H1 (cell line): ENCODE results near the gene QPCT. TPM values are rescaled to one million over a fixed set of nuclear protein-coding genes. Genes with fewer than 3 reads are reported as not detected.

Source experiments
- CTCF ChIA-PET: fragments of 300-600 bp; sonication (Branson Sonifier 250); formaldehyde crosslinking; loops from one replicate; lab custom pipeline; 2021; ENCODE audit not compliant: partially characterized antibody; lab: Charles Lee
- POLR2A ChIA-PET: fragments of 300-600 bp; sonication (Branson Sonifier 250); formaldehyde crosslinking; loops from one replicate; lab custom pipeline; 2021; ENCODE audit warnings: inconsistent platforms; ENCODE audit not compliant: partially characterized antibody; lab: Charles Lee
- DNase-seq, 2 experiments: peaks; one replicate each; pipeline versions ENCODE4 v3.0.0 to v3.0.0-alpha.2; 2010 to 2022; ENCODE audit warnings: low spot score in 2 of 2, low read depth in 1 of 2, mixed read lengths in 1 of 2
- FAIRE-seq: peaks from 2 replicates; lab custom pipeline; 2011; peaks lifted over from hg19 to GRCh38; lab: Jason Lieb, UNC
- H2AFZ ChIP-seq: 2 replicates; pipeline ENCODE4 v1.8.1; 2012; ENCODE audit warnings: low read length, inconsistent platforms
- H2AK5ac ChIP-seq: 2 replicates; pipeline ENCODE4 v1.6.1; 2013; ENCODE audit warnings: low read depth, low read length
- H2BK120ac ChIP-seq: replicated peaks from 2 replicates; pipeline ENCODE3; 2013; ENCODE audit warnings: low read depth, low read length, inconsistent platforms
- H2BK12ac ChIP-seq: 2 replicates; pipeline ENCODE4 v1.6.1; 2013; ENCODE audit warnings: low read depth, low read length
- H2BK15ac ChIP-seq: 2 replicates; pipeline ENCODE4 v1.6.1; 2013; ENCODE audit warnings: low read length
- H2BK20ac ChIP-seq: 2 replicates; pipeline ENCODE4 v1.6.1; 2013; ENCODE audit warnings: low read length
- H2BK5ac ChIP-seq: 2 replicates; pipeline ENCODE4 v1.6.1; 2013; ENCODE audit warnings: low read depth, low read length
- H3K14ac ChIP-seq: 2 replicates; pipeline ENCODE4 v1.6.1; 2013; ENCODE audit warnings: inconsistent platforms; ENCODE audit not compliant: insufficient read length
- H3K18ac ChIP-seq: 2 replicates; pipeline ENCODE4 v1.6.1; 2013; ENCODE audit warnings: low read length; ENCODE audit errors: extremely low read depth
- H3K23ac ChIP-seq: 2 replicates; pipeline ENCODE4 v1.6.1; 2013; ENCODE audit warnings: inconsistent platforms; ENCODE audit not compliant: insufficient read length
- H3K23me2 ChIP-seq: 2 replicates; pipeline ENCODE4 v1.6.1; 2013; ENCODE audit warnings: low read depth, low read length
- H3K27ac ChIP-seq: 2 replicates; pipeline ENCODE4 v1.6.1; 2011; ENCODE audit warnings: low read depth, low read length, inconsistent platforms
- H3K27me3 ChIP-seq, 4 experiments: replicated peaks in 1 of 4; 1 replicate in 1 of 4; 2 replicates in 3 of 4; pipeline versions ENCODE4 v1.6.1 to v1.8.1; 2011 to 2013; ENCODE audit warnings: low read length in 3 of 4, mild to moderate bottlenecking in 3 of 4, inconsistent platforms in 2 of 4, mixed read lengths in 2 of 4, moderate library complexity in 1 of 4; ENCODE audit not compliant: control insufficient read depth in 3 of 4, insufficient read depth in 3 of 4; ENCODE audit errors: extremely low read depth in 1 of 4
- H3K36me3 ChIP-seq, 4 experiments: 2 replicates each; pipeline versions ENCODE4 v1.6.1 to v1.8.1; 2011 to 2013; ENCODE audit warnings: mild to moderate bottlenecking in 4 of 4, low read length in 3 of 4, moderate library complexity in 2 of 4, control low read depth in 1 of 4, inconsistent platforms in 1 of 4; ENCODE audit not compliant: insufficient read depth in 4 of 4, control insufficient read depth in 2 of 4
- H3K4ac ChIP-seq: replicated peaks from 2 replicates; pipeline ENCODE3; 2013; ENCODE audit warnings: low read length, low read depth, mixed read lengths, inconsistent platforms; ENCODE audit not compliant: insufficient read length
- H3K4me1 ChIP-seq, 4 experiments: replicated peaks in 1 of 4; 1 replicate in 1 of 4; 2 replicates in 3 of 4; pipeline versions ENCODE4 v1.6.1 to v1.8.1; 2011 to 2013; ENCODE audit warnings: low read length in 3 of 4, inconsistent platforms in 2 of 4, mixed read lengths in 1 of 4; ENCODE audit not compliant: insufficient read depth in 4 of 4, control insufficient read depth in 3 of 4
- H3K4me2 ChIP-seq, 2 experiments: 2 replicates each; pipeline versions ENCODE4 v1.6.1 to v1.8.1; 2011 to 2013; ENCODE audit warnings: low read depth in 2 of 2, low read length in 2 of 2, control low read depth in 1 of 2, inconsistent platforms in 1 of 2, mild to moderate bottlenecking in 1 of 2; ENCODE audit not compliant: insufficient read depth in 1 of 2
- H3K4me3 ChIP-seq, 4 experiments: fragments of 200-600, 300-600 bp in 1 of 4; sonication (generic), shearing (Covaris generic), sonication (Bioruptor Twin) in 1 of 4; 2 replicates each; pipeline versions ENCODE4 v1.5.1 to v1.8.1; 2011 to 2016; ENCODE audit warnings: low read length in 4 of 4, low read depth in 3 of 4, control low read depth in 2 of 4, inconsistent platforms in 2 of 4, mild to moderate bottlenecking in 2 of 4, mixed read lengths in 1 of 4, moderate library complexity in 1 of 4; ENCODE audit not compliant: insufficient read depth in 2 of 4; ENCODE audit errors: extremely low read depth in 1 of 4
- H3K56ac ChIP-seq: replicated peaks from 2 replicates; pipeline ENCODE3; 2013; ENCODE audit warnings: low read depth, mild to moderate bottlenecking, mixed read lengths, low read length, inconsistent platforms; ENCODE audit not compliant: insufficient read length
- H3K79me1 ChIP-seq: 2 replicates; pipeline ENCODE4 v1.6.1; 2013; ENCODE audit warnings: low read depth, low read length, control low read depth
- H3K79me2 ChIP-seq, 2 experiments: 2 replicates each; pipeline versions ENCODE4 v1.6.1 to v1.8.1; 2012 to 2013; ENCODE audit warnings: low read length in 2 of 2, mild to moderate bottlenecking in 2 of 2, inconsistent platforms in 1 of 2; ENCODE audit not compliant: insufficient read depth in 2 of 2, control insufficient read depth in 1 of 2
- H3K9ac ChIP-seq, 4 experiments: replicated peaks in 1 of 4; 1 replicate in 1 of 4; 2 replicates in 3 of 4; pipeline versions ENCODE4 v1.6.1 to v1.8.1; 2011 to 2013; ENCODE audit warnings: low read depth in 3 of 4, low read length in 3 of 4, control low read depth in 2 of 4, mild to moderate bottlenecking in 2 of 4, moderate library complexity in 2 of 4, inconsistent platforms in 1 of 4; ENCODE audit errors: extremely low read depth in 1 of 4
- H3K9me3 ChIP-seq, 2 experiments: 2 replicates each; pipeline versions ENCODE4 v1.6.1 to v1.8.1; 2012 to 2013; ENCODE audit warnings: mild to moderate bottlenecking in 2 of 2, moderate library complexity in 2 of 2, control low read depth in 1 of 2, inconsistent platforms in 1 of 2, low read depth in 1 of 2, low read length in 1 of 2, mixed read lengths in 1 of 2; ENCODE audit not compliant: insufficient read depth in 2 of 2
- H4K20me1 ChIP-seq, 2 experiments: replicated peaks in 1 of 2; 2 replicates each; pipeline versions ENCODE3 to v1.8.1; 2011 to 2013; ENCODE audit warnings: inconsistent platforms in 2 of 2, low read length in 2 of 2, mild to moderate bottlenecking in 1 of 2; ENCODE audit not compliant: insufficient read depth in 2 of 2, control insufficient read depth in 1 of 2
- H4K5ac ChIP-seq: 2 replicates; pipeline ENCODE4 v1.6.1; 2013; ENCODE audit warnings: low read length, low read depth, mixed read lengths, inconsistent platforms; ENCODE audit not compliant: insufficient read length
- H4K8ac ChIP-seq: 2 replicates; pipeline ENCODE4 v1.8.0; 2013; ENCODE audit warnings: mild to moderate bottlenecking, moderate library complexity, low read length, inconsistent platforms; ENCODE audit not compliant: insufficient read depth; ENCODE audit errors: extremely low read depth
- H4K91ac ChIP-seq: replicated peaks from 2 replicates; pipeline ENCODE3; 2013; ENCODE audit warnings: low read length, mixed read lengths, inconsistent platforms; ENCODE audit not compliant: insufficient read length
- BACH1 ChIP-seq: IDR thresholded peaks from 2 replicates; pipeline ENCODE4 v1.6.1; 2012; ENCODE audit warnings: low read length, improper control_type of control experiment
- BRCA1 ChIP-seq: IDR thresholded peaks from 2 replicates; pipeline ENCODE4 v1.6.1; 2012; ENCODE audit warnings: low read depth, low read length, improper control_type of control experiment
- CBX5 ChIP-seq: fragments of 300-800, 300-1000 bp; sonication (generic); IDR thresholded peaks from 2 replicates; pipeline ENCODE4 v1.7.1; 2016; ENCODE audit warnings: antibody characterized with exemption, low read length, low read depth
- CREB1 ChIP-seq: IDR thresholded peaks from 2 replicates; pipeline ENCODE4 v1.6.1; 2012; ENCODE audit warnings: inconsistent platforms
- HDAC2 ChIP-seq, 2 experiments: fragments of 300-600 bp in 1 of 2; sonication (generic) in 1 of 2; IDR thresholded peaks; 2 replicates each; pipeline ENCODE4 v1.6.1; 2011 to 2012; ENCODE audit warnings: low read depth in 2 of 2, low read length in 2 of 2, mild to moderate bottlenecking in 2 of 2, moderate library complexity in 2 of 2, borderline replicate concordance in 1 of 2, inconsistent platforms in 1 of 2
- POLR2A ChIP-seq, 2 experiments: IDR thresholded peaks; 1 replicate in 1 of 2; 2 replicates in 1 of 2; pipeline ENCODE4 v1.6.1; 2011; ENCODE audit warnings: low read depth in 2 of 2, low read length in 2 of 2, mild to moderate bottlenecking in 2 of 2; ENCODE audit errors: control extremely low read depth in 1 of 2
- RBBP5 ChIP-seq: IDR thresholded peaks from 2 replicates; pipeline ENCODE4 v1.7.1; 2012; ENCODE audit warnings: low read depth, mild to moderate bottlenecking, inconsistent platforms, low read length, moderate library complexity, borderline replicate concordance
- RNF2 ChIP-seq: fragments of 200-900, 300-1000 bp; sonication (generic); IDR thresholded peaks from 2 replicates; pipeline ENCODE4 v1.7.1; 2016; ENCODE audit warnings: borderline replicate concordance, low read depth, mild to moderate bottlenecking, antibody characterized with exemption, low read length; ENCODE audit not compliant: poor library complexity, severe bottlenecking; ENCODE audit errors: missing control alignments
- WGBS, 2 experiments: shearing (Covaris generic) in 1 of 2; methylation state at CpG; one replicate each; pipeline versions ENCODE4 v1.1.6 to v1.1.7; 2013 to 2015; ENCODE audit warnings: low lambda C conversion rate in 2 of 2, mixed read lengths in 2 of 2, inconsistent platforms in 1 of 2, low coverage in 1 of 2, missing lambda C conversion rate in 1 of 2; ENCODE audit not compliant: insufficient replicate concordance in 2 of 2, insufficient coverage in 1 of 2, insufficient read length in 1 of 2; ENCODE audit errors: extremely low coverage in 1 of 2, missing lambda C conversion rate in 1 of 2; 5-methylcytosine and 5-hydroxymethylcytosine counted together
- polyA plus RNA-seq, 7 experiments: library from polyadenylated mRNA; depleted of rRNA in 3 of 7; stranded (reverse) in 5 of 7; unstranded in 2 of 7; fragments of >200 nt in 5 of 7; fragments of 200-250 nt in 2 of 7; gene quantifications; 1 replicate in 5 of 7; 2 replicates in 1 of 7; 4 replicates in 1 of 7; pipeline versions ENCODE4 v1.2.1 to v1.2.3, GENCODE V29; 2011 to 2013; ENCODE audit warnings: missing spikeins in 2 of 7, mixed read lengths in 2 of 7
- total RNA-seq: library from RNA; stranded (reverse); fragmentation: NEBNext Ultra II Directional; extraction: Animal tissue kit (Norgen Biotek cat#: 25700); gene quantifications from 2 replicates; pipeline ENCODE4 v1.2.1, GENCODE V29; 2021
- TF ChIP-seq, protein P1 (sequence below): IDR thresholded peaks from 2 replicates; pipeline ENCODE4 v1.6.1; 2011; ENCODE audit warnings: low read length, improper control_type of control experiment
- TF ChIP-seq, protein P2 (sequence below), 3 experiments: IDR thresholded peaks; 1 replicate in 2 of 3; 2 replicates in 1 of 3; pipeline versions ENCODE4 v1.5.1 to v1.6.1; 2011; ENCODE audit warnings: low read length in 3 of 3, mild to moderate bottlenecking in 3 of 3, inconsistent platforms in 2 of 3, low read depth in 1 of 3, moderate library complexity in 1 of 3; ENCODE audit not compliant: insufficient read depth in 1 of 3; ENCODE audit errors: control extremely low read depth in 1 of 3

Gene QPCT
- total and polyA plus RNA-seq, 2 of the 8 experiments (the other 6 are each of a cell fraction or from before 2014, with no cell fraction given): 4.0 to 4.3 TPM

DNA sequence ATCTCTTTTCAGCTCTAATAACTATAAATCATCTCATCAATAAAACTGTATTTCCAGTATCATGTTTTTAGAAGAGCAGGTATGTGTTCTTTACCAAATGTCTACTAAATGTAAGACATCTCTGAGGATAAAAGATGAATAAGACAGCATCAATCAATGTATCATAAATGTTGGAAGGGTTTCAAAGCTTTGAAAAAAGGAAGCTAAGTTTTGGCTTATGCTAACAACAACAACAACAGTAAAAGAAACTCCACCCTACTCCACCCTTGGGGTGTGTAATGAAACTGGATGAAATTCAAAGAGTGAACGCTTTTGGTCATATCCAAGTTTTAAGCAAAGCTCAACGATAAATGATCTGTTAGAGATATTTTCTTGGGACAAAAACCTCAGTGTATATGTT is 36.9 kb upstream of the QPCT start:
- no peak overlapping the region for H3K9ac ChIP-seq
- H3K79me2 ChIP-seq: peaks cover 0 to 94% of the 10 kb centered on the region in 2 experiments; a peak in 3 of 4 replicates
- no peaks in the 10 kb centered on the region; a peak in 1 of 8 replicates for H3K36me3 ChIP-seq
- FAIRE-seq: no peak
- H3K23ac ChIP-seq: no peak overlapping the region
- no peak overlapping the region for H4K5ac ChIP-seq
- H3K27ac ChIP-seq: no peak overlapping the region
- no peak overlapping the region for H4K91ac ChIP-seq
- H3K4me2 ChIP-seq: no peak overlapping the region
- no peak overlapping the region for H3K56ac ChIP-seq
- no peaks in the 10 kb centered on the region for H3K23me2 ChIP-seq
- H3K27me3 ChIP-seq: no peaks in the 10 kb centered on the region
- no peak overlapping the region for H3K18ac ChIP-seq
- no peak overlapping the region for H2BK20ac ChIP-seq
- 95% methylated on average over 2 of the region's 2 CpGs; no CpG with 5 or more reads in 1 of the 2 experiments for WGBS, 2 experiments
- no peak overlapping the region for H2BK120ac ChIP-seq
- CTCF ChIA-PET: no interaction called here
- H3K9me3 ChIP-seq: no peaks in the 10 kb centered on the region
- no peak overlapping the region for H3K4me3 ChIP-seq
- H3K14ac ChIP-seq: no peak overlapping the region
- no peak overlapping the region for H2BK15ac ChIP-seq
- H3K79me1 ChIP-seq: peaks cover 10% of the 10 kb centered on the region
- POLR2A ChIA-PET: interaction anchor here (1.0 to 1.6 kb wide), 4 partner anchors 17 to 525 kb away, joined by 3 to 4 read pairs (median 3); partner anchors contain the start of gene PRKD3
- DNase-seq: no peak
- no peak overlapping the region for H4K8ac ChIP-seq
- H2BK5ac ChIP-seq: no peak overlapping the region
- no peak overlapping the region for H3K4ac ChIP-seq
- H2BK12ac ChIP-seq: no peak overlapping the region
- H2AFZ ChIP-seq: no peak overlapping the region
- H4K20me1 ChIP-seq: peaks cover 5 to 7% of the 10 kb centered on the region in 2 experiments
- H2AK5ac ChIP-seq: no peak overlapping the region
- H3K4me1 ChIP-seq: no peaks in the 10 kb centered on the region
- TF ChIP-seq CREB1 (no peak), HDAC2 (IDR thresholded peaks at IDR 0.05; ENCODE audit: borderline replicate concordance in 1 of 2, low read depth in 2 of 2, low read length in 2 of 2) (no peak), POLR2A (IDR thresholded peaks at IDR 0.05; ENCODE audit: control extremely low read depth in 1 of 2, low read depth in 2 of 2, low read length in 2 of 2) (no peak), CBX5 (no peak), RNF2 (no peak), BACH1 (no peak), RBBP5 (no peak), BRCA1 (no peak)
- TF ChIP-seq, protein P1, sequence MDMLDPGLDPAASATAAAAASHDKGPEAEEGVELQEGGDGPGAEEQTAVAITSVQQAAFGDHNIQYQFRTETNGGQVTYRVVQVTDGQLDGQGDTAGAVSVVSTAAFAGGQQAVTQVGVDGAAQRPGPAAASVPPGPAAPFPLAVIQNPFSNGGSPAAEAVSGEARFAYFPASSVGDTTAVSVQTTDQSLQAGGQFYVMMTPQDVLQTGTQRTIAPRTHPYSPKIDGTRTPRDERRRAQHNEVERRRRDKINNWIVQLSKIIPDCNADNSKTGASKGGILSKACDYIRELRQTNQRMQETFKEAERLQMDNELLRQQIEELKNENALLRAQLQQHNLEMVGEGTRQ: no peak
- TF ChIP-seq, protein P2, sequence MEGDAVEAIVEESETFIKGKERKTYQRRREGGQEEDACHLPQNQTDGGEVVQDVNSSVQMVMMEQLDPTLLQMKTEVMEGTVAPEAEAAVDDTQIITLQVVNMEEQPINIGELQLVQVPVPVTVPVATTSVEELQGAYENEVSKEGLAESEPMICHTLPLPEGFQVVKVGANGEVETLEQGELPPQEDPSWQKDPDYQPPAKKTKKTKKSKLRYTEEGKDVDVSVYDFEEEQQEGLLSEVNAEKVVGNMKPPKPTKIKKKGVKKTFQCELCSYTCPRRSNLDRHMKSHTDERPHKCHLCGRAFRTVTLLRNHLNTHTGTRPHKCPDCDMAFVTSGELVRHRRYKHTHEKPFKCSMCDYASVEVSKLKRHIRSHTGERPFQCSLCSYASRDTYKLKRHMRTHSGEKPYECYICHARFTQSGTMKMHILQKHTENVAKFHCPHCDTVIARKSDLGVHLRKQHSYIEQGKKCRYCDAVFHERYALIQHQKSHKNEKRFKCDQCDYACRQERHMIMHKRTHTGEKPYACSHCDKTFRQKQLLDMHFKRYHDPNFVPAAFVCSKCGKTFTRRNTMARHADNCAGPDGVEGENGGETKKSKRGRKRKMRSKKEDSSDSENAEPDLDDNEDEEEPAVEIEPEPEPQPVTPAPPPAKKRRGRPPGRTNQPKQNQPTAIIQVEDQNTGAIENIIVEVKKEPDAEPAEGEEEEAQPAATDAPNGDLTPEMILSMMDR (IDR thresholded peaks at IDR 0.05; ENCODE audit: control extremely low read depth in 1 of 3, insufficient read depth in 1 of 3, low read depth in 1 of 3, low read length in 3 of 3): no peak
